HUES6 (cell line): ENCODE measurements around the gene DAZAP1.

Source experiments
- H3K27ac ChIP-seq: 2 replicates; pipeline ENCODE4 v1.7.0; 2013; ENCODE audit warnings: low read depth, mild to moderate bottlenecking, low read length, inconsistent platforms
- H3K27me3 ChIP-seq: 2 replicates; pipeline ENCODE4 v1.6.1; 2013; ENCODE audit warnings: low read length; ENCODE audit not compliant: control insufficient read depth, insufficient read depth
- H3K36me3 ChIP-seq: 2 replicates; pipeline ENCODE4 v1.6.1; 2013; ENCODE audit warnings: low read length; ENCODE audit not compliant: control insufficient read depth, insufficient read depth
- H3K4me1 ChIP-seq: 2 replicates; pipeline ENCODE4 v1.6.1; 2013; ENCODE audit warnings: low read length; ENCODE audit not compliant: control insufficient read depth, insufficient read depth
- H3K4me3 ChIP-seq: 2 replicates; pipeline ENCODE4 v1.5.1; 2013; ENCODE audit warnings: low read depth, low read length
- H3K9ac ChIP-seq: one replicate; pipeline ENCODE4 v1.6.1; 2013; ENCODE audit warnings: mild to moderate bottlenecking, low read length
- H3K9me3 ChIP-seq: 2 replicates; pipeline ENCODE4 v1.6.1; 2013; ENCODE audit warnings: low read depth, low read length; ENCODE audit not compliant: control insufficient read depth, insufficient read depth

DAZAP1 gene

GRCh38 chr19:1468274-1468820, 61.0 kb downstream of the DAZAP1 start:
- Histone ChIP-seq H3K27ac (no peak overlapping the region), H3K9me3 (no peaks in the 10 kb centered on the region), H3K9ac (no peak overlapping the region), H3K27me3 (peaks cover 100% of the 10 kb centered on the region), H3K4me1 (peaks cover 42% of the 10 kb centered on the region), H3K36me3 (no peaks in the 10 kb centered on the region), H3K4me3 (0 out of 2 replicates have a peak overlapping the region, but pooled peaks have one; percentile 25)

DNA sequence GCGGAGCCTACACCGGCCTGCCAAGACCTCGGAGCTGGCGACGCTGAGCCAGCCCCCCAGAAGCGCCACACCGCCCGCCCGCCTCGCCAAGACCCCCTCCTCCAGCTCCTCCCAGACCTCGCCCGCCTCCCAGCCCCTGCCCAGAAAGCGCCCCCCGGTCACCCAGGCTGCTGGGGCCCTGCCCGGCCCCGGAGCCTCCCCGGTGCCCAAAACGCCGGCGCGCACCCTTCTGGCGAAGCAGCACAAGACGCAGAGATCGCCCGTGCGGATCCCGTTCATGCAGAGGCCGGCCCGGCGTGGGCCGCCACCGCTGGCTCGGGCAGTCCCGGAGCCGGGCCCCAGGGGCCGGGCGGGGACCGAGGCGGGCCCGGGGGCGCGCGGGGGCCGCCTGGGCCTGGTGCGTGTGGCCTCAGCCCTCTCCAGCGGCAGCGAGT, 61.5 kb downstream of the DAZAP1 start:
- peaks cover 42% of the 10 kb centered on the region for H3K4me1 ChIP-seq
- no peaks in the 10 kb centered on the region for H3K36me3 ChIP-seq
- peaks cover 100% of the 10 kb centered on the region for H3K27me3 ChIP-seq
- H3K4me3 ChIP-seq = peak overlapping the region; percentile 31; the same call in 1 of the 2 replicates
- H3K9me3 ChIP-seq = no peaks in the 10 kb centered on the region
- H3K9ac ChIP-seq = no peak overlapping the region
- H3K27ac ChIP-seq = no peak overlapping the region

DNA sequence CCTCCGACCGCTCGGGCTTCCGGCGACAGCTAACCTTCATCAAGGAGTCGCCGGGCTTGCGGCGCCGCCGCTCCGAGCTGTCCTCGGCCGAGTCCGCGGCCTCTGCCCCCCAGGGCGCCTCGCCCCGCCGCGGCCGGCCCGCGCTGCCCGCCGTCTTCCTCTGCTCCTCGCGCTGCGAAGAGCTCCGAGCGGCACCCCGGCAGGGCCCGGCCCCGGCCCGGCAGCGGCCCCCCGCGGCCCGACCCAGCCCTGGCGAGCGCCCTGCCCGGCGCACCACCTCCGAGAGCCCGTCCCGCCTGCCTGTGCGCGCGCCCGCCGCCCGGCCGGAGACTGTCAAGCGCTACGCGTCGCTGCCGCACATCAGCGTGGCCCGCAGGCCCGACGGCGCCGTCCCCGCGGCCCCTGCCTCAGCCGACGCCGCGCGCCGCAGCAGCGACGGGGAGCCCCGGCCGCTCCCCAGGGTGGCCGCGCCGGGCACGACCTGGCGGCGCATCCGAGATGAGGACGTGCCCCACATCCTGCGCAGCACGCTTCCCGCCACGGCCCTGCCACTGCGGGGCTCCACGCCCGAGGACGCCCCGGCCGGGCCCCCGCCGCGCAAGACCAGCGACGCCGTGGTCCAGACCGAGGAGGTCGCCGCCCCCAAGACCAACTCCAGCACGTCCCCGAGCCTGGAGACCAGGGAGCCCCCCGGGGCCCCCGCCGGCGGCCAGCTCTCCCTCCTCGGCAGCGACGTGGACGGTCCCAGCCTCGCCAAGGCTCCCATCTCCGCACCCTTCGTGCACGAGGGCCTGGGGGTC, 62.1 kb downstream of the DAZAP1 start:
- Histone ChIP-seq H3K9ac (no peak overlapping the region), H3K27ac (no peak overlapping the region), H3K9me3 (no peaks in the 10 kb centered on the region), H3K4me3 (peak overlapping the region; percentile 52), H3K36me3 (no peaks in the 10 kb centered on the region), H3K4me1 (peaks cover 42% of the 10 kb centered on the region), H3K27me3 (peaks cover 98% of the 10 kb centered on the region)

DNA sequence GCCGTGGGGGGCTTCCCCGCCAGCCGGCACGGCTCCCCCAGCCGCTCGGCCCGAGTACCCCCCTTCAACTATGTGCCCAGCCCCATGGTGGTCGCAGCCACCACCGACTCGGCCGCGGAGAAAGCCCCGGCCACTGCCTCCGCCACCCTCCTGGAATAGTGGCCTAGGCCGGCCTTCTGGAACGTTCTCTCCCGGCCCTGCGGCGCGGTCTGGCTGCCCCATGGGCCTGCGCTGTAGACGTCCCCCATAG, 62.6 kb downstream of the DAZAP1 start:
- Histone ChIP-seq H3K4me1 (peaks cover 41% of the 10 kb centered on the region), H3K9ac (no peak overlapping the region), H3K27me3 (peaks cover 93% of the 10 kb centered on the region), H3K4me3 (peak overlapping the region; percentile 52), H3K36me3 (peaks cover 5% of the 10 kb centered on the region; the same call in 1 of the 2 replicates), H3K9me3 (no peaks in the 10 kb centered on the region), H3K27ac (no peak overlapping the region)

DNA sequence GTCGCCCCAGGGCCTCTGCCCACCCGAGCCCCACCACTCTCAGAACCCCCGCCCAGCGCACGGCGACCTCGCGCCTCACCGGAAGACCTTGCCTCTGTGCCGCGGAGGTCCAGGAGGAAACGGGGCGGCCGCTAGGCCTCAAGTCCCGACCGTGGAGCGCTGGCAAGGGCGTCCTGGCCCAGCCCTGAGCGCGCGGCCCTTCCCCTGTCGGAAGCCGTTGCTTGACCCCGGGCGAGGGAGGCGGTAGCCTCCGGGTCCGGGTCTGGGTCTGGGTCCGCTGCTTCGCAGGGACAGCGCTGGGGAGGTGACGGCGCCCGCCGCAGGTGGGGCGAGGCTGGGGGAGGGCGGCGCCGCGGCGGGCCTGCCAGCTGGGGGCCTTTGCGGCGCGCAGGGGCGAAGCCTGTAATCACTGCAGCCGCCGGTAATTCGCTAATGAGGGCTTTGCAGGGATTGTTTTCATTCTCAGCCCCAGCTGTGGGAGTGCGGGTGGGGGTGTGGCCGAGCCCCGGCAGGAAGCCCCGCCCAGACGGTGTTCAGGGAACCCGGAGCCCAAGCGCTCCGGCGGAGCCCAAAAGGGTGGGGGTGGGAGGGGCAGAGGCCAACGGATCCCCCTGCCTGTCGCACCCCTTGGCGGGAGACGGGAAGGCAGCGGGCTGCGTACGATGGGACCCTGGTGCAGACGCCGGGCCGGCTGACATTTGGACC, 63.1 kb downstream of the DAZAP1 start:
- Histone ChIP-seq H3K9ac (peak overlapping the region; percentile 15), H3K9me3 (no peaks in the 10 kb centered on the region)

DNA sequence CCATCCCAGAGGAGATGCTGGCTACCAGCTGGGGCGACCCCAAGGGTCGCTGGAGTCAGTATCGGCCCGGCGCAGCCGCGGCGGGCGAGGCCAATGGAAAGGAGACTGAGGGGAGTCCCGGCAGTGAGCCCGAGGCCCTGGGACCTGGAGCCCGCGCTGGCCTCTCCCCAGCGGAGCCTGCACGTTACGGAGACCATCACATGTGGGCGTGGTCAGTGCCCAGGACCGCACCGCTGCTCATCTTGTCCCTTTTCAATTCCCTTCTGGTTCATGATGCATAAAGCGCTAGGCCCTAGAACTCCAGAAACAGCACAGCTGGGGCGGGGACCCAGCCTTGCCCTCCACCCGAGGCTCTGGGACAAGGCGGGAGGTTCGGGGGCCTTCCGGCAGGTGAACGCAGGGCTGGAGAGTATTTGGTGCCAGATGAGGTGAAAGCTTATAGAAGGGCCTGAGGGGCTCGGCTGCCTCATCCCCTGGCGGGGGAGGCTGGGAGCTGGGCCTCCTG, 63.7 kb downstream of the DAZAP1 start:
- H3K27me3 ChIP-seq = peaks cover 82% of the 10 kb centered on the region
- H3K36me3 ChIP-seq = peaks cover 5% of the 10 kb centered on the region; the same call in 1 of the 2 replicates
- peak overlapping the region; percentile 52 for H3K4me3 ChIP-seq
- no peak overlapping the region for H3K9ac ChIP-seq
- H3K9me3 ChIP-seq = no peaks in the 10 kb centered on the region
- H3K27ac ChIP-seq = no peak overlapping the region
- H3K4me1 ChIP-seq = peaks cover 31% of the 10 kb centered on the region

More for the DNA sequence above, 63.1 kb downstream of the DAZAP1 start:
- peaks cover 37% of the 10 kb centered on the region for H3K4me1 ChIP-seq
- peaks cover 5% of the 10 kb centered on the region; the same call in 1 of the 2 replicates for H3K36me3 ChIP-seq
- peak overlapping the region; percentile 52 for H3K4me3 ChIP-seq
- peaks cover 88% of the 10 kb centered on the region for H3K27me3 ChIP-seq
- H3K27ac ChIP-seq = no peak overlapping the region

- Histone ChIP-seq H3K27ac (no peak overlapping the region), H3K4me1 (peaks cover 28% of the 10 kb centered on the region), H3K36me3 (peaks cover 5% of the 10 kb centered on the region; the same call in 1 of the 2 replicates), H3K9ac (no peak overlapping the region), H3K4me3 (no peak overlapping the region; the same call in 1 of the 2 replicates), H3K27me3 (peaks cover 76% of the 10 kb centered on the region), H3K9me3 (no peaks in the 10 kb centered on the region)
Observed at GRCh38 chr19:1471515-1472160, 64.3 kb downstream of the DAZAP1 start.

GRCh38 chr19:1472231-1473084, 65.1 kb downstream of the DAZAP1 start:
- H3K36me3 ChIP-seq = peaks cover 5% of the 10 kb centered on the region; the same call in 1 of the 2 replicates
- peaks cover 68% of the 10 kb centered on the region for H3K27me3 ChIP-seq
- no peak overlapping the region for H3K27ac ChIP-seq
- no peak overlapping the region for H3K4me3 ChIP-seq
- H3K9me3 ChIP-seq = no peaks in the 10 kb centered on the region
- peaks cover 24% of the 10 kb centered on the region for H3K4me1 ChIP-seq
- no peak overlapping the region for H3K9ac ChIP-seq

DNA sequence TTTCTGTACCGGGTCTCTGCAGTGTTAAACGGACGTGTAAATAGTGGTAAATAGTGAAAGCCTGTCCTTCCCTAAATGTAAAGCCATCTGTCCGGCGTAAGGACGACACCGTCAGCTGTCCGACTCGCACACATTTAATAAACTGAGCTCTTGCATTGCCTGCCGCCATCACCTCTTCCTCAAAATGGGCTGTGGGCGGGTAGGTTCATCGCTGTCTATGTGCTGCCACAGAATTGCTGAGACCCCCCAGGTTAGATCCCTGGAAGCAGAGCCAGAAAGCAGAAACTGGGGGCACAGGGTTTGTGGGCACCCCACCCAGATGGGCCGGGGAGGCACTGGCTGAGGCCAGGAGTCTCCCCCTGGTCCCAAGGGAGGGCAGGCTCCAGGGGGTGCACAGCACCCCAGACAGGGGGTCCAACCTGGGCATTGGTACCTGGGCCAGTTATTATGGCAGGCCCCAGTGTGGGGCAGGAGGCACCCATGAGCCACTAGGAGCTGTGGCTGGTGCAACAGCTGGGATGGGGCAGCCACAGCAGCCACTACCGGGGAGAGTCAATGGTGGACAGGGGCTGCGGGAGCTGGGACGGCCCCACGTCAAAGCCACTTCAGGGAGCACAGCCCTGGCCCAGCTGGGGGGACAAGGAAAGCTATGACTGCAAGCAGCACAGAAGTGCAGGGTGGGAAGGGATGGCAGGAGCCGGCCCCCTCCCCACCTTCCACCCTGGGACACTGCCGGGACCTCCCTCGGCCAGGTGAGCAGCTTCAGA, 65.9 kb downstream of the DAZAP1 start:
- H3K4me1 ChIP-seq = peaks cover 23% of the 10 kb centered on the region
- peaks cover 5% of the 10 kb centered on the region; the same call in 1 of the 2 replicates for H3K36me3 ChIP-seq
- no peak overlapping the region for H3K4me3 ChIP-seq
- no peaks in the 10 kb centered on the region for H3K9me3 ChIP-seq
- H3K9ac ChIP-seq = no peak overlapping the region
- no peak overlapping the region for H3K27ac ChIP-seq
- H3K27me3 ChIP-seq = peaks cover 60% of the 10 kb centered on the region
